ENCODE measurements around the gene TMCC3.

DNA sequence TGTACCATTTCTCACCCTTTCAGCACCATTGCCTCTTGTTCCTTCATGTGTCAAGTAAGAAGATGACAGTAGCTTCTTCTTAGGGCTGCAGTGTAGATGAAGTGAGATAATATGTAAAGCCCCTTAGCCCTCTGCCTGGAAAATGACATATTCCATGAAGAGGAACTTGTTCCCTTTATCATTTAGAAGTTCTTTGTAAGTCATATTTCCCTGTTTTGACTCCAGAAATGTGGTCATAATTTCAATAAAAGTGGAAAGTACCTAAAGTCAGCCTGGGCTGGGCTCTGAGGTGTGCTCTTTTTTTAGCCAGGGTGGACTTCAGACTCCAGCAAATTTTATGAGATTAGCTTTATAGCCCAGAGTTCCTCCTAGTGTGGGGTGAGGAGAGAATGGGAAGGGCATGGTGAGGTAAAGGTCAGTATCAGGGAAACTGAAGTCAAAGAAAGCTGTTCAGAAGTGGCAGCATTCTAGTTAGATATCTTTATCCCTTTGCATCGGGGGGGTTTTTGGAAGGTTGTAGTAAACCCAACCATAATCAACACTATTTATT, 92.5 kb downstream of the TMCC3 start:
- TF ChIP-seq EZH2 (IDR thresholded peaks at IDR 0.05; ENCODE audit: insufficient read depth, poor library complexity, severe bottlenecking) (no peak), EZH2phosphoT487 (IDR thresholded peaks at IDR 0.05; ENCODE audit: insufficient read depth, low read depth) (no peak)
